Naive thymus-derived CD4-positive, alpha-beta T cell (primary cell): ENCODE measurements around the gene RSPH1. TPM values are rescaled to one million over a fixed set of nuclear protein-coding genes. Genes with fewer than 3 reads are reported as not detected.
A peak's percentile ranks its signal among the peaks of the same experiment; 100 is the strongest.

Source experiments
- ATAC-seq: fragments of 150-1000 bp; cut with Tn5 transposase; 2 replicates; pipeline ENCODE4 v1.10.0; 2021; ENCODE audit warnings: mild to moderate bottlenecking, moderate library complexity
- CTCF ChIA-PET: fragments of 350-600 bp; sonication (Branson Sonifier 250); formaldehyde crosslinking; loops from one replicate; lab custom pipeline; 2021; ENCODE audit warnings: antibody characterized with exemption; lab: Charles Lee
- POLR2A ChIA-PET: fragments of 350-600 bp; sonication (Branson Sonifier 250); formaldehyde crosslinking; loops from one replicate; lab custom pipeline; 2021; ENCODE audit warnings: antibody characterized with exemption, inconsistent platforms; lab: Charles Lee
- DNase-seq, 9 donors: peaks; one replicate each; pipeline versions ENCODE4 v3.0.0 to v3.0.0-alpha.2; 2020 to 2022; ENCODE audit warnings: mixed read lengths in 1 of 9
- H3K27ac ChIP-seq: one replicate; pipeline ENCODE4 v1.7.0; 2013; ENCODE audit warnings: mild to moderate bottlenecking, low read depth, low read length, moderate library complexity
- H3K27me3 ChIP-seq, 2 donors: one replicate each; pipeline ENCODE4 v1.7.0; 2013; ENCODE audit warnings: low read length in 2 of 2, mild to moderate bottlenecking in 2 of 2, moderate library complexity in 2 of 2; ENCODE audit not compliant: control insufficient read depth in 2 of 2, insufficient read depth in 2 of 2
- H3K36me3 ChIP-seq, 3 experiments: 1 replicate in 2 of 3; 2 replicates in 1 of 3; pipeline ENCODE4 v1.7.0; 2013; ENCODE audit warnings: low read length in 3 of 3, mild to moderate bottlenecking in 3 of 3, moderate library complexity in 1 of 3; ENCODE audit not compliant: insufficient read depth in 3 of 3, control insufficient read depth in 2 of 3
- H3K4me1 ChIP-seq, 2 donors: one replicate each; pipeline ENCODE4 v1.7.0; 2013; ENCODE audit warnings: low read length in 2 of 2, mild to moderate bottlenecking in 2 of 2, moderate library complexity in 1 of 2; ENCODE audit not compliant: control insufficient read depth in 2 of 2, insufficient read depth in 2 of 2
- H3K4me3 ChIP-seq: 2 replicates; pipeline ENCODE4 v1.7.0; 2013; ENCODE audit warnings: mild to moderate bottlenecking, low read length
- H3K9me3 ChIP-seq, 3 experiments: 1 replicate in 2 of 3; 2 replicates in 1 of 3; pipeline ENCODE4 v1.7.0; 2013; ENCODE audit warnings: low read length in 3 of 3; ENCODE audit not compliant: control insufficient read depth in 2 of 3
- H3K27ac Mint-ChIP-seq, 9 donors: one replicate each; pipeline ENCODE4 v1.8.0; 2020 to 2022; ENCODE audit warnings: mixed read lengths in 9 of 9, mild to moderate bottlenecking in 8 of 9, moderate library complexity in 5 of 9, inconsistent platforms in 2 of 9
- H3K27me3 Mint-ChIP-seq, 5 donors: one replicate each; pipeline ENCODE4 v1.8.0; 2021 to 2022; ENCODE audit warnings: mixed read lengths in 5 of 5, mild to moderate bottlenecking in 1 of 5
- H3K36me3 Mint-ChIP-seq, 5 donors: one replicate each; pipeline ENCODE4 v1.8.0; 2020 to 2022; ENCODE audit warnings: mixed read lengths in 5 of 5, mild to moderate bottlenecking in 3 of 5, inconsistent platforms in 1 of 5
- H3K4me1 Mint-ChIP-seq, 7 donors: one replicate each; pipeline ENCODE4 v1.8.0; 2020 to 2022; ENCODE audit warnings: mixed read lengths in 7 of 7, mild to moderate bottlenecking in 3 of 7, inconsistent platforms in 1 of 7
- H3K4me3 Mint-ChIP-seq, 10 donors: one replicate each; pipeline ENCODE4 v1.8.0; 2020 to 2022; ENCODE audit warnings: mild to moderate bottlenecking in 10 of 10, mixed read lengths in 10 of 10, moderate library complexity in 6 of 10, inconsistent platforms in 2 of 10
- H3K9me3 Mint-ChIP-seq, 11 donors: one replicate each; pipeline ENCODE4 v1.8.0; 2020 to 2022; ENCODE audit warnings: mixed read lengths in 11 of 11, mild to moderate bottlenecking in 4 of 11, inconsistent platforms in 1 of 11, moderate library complexity in 1 of 11
- intact Hi-C, 2 donors: fragments of 100-400 bp; cut with micrococcal nuclease; formaldehyde crosslinking; loops; one replicate each; pipeline ENCODE4 v1.15.1; 2023
- polyA plus RNA-seq, 2 donors: library from polyadenylated mRNA; unstranded; fragments of 300-500 nt; fragmentation: Illumina TruSeq; gene quantifications; one replicate each; pipeline ENCODE4 v1.2.3, GENCODE V29; 2021
- total RNA-seq, 6 experiments: library from RNA in 5 of 6; stranded (reverse) in 5 of 6; gene quantifications; 1 replicate in 5 of 6; 2 replicates in 1 of 6; pipeline ENCODE4 v1.2.3 and lab custom pipeline; 2021 to 2026

Gene RSPH1
- total and polyA plus RNA-seq, 7 experiments from 2014 or later: 0.27 to 0.40 TPM; not detected in 5

DNA sequence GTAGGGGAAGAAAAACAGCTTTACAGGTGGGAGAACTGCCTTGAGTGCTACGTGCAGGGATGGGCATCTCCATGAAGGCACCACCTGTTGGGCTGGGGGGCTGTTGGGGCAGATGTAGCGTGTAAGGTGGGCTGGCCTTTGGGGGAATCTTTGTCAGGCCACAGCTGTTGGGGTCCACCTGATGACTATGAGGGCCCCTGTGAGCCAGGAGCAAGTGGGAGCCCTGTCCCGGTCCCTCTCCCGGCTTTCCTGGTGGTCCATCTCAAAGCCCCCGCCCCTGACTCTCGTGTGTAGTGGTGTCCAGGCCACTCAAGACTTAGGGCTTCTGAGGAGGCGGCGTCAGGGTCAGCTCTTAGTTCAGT, 31.1 kb upstream of the RSPH1 start:
- peaks cover 0 to 1% (median 0%) of the 10 kb centered on the region in 11 donors for H3K9me3 Mint-ChIP-seq

DNA sequence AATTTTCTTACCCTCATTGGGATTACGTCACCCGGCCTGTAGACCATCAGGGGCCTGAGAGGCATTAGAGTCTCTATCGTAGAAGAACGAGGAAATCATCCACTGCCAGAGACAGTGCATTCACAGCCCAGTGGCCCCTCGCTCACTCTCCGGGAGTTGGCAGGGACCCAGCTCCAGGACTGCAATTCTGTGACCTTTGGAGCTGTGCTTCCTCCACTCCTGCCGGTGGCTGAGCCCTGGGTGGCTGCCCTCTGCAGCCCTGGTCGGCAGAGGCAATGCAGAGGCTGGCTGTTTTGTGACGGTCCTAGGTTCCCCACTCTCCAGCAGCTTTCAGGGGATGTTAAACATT, 30.3 kb upstream of the RSPH1 start:
- Histone ChIP-seq H3K4me1 (peaks cover 16 to 30% of the 10 kb centered on the region in 2 donors), H3K27ac (no peak overlapping the region), H3K9me3 (no peaks in the 10 kb centered on the region), H3K27me3 (no peaks in the 10 kb centered on the region), H3K4me3 (no peak overlapping the region), H3K36me3 (peaks cover 0 to 23% (median 3%) of the 10 kb centered on the region in 3 experiments)
- DNase-seq (no peak), ATAC-seq (no peak)
- ChIA-PET CTCF (no interaction called here), POLR2A (interaction anchor here (0.8 to 2.4 kb wide), 3 partner anchors 10 to 18 kb away, joined by 3 to 13 read pairs (median 4); partner anchors contain the start of gene SLC37A1)
- Mint-ChIP-seq H3K4me1 (peaks cover 37 to 65% (median 54%) of the 10 kb centered on the region in 7 donors), H3K36me3 (peaks cover 6 to 38% (median 16%) of the 10 kb centered on the region in 5 donors), H3K27me3 (no peaks in the 10 kb centered on the region), H3K4me3 (peak overlapping the region in 4 of 10 donors; percentile 10 to 37 (median 20)), H3K9me3 (peaks cover 0 to 1% (median 0%) of the 10 kb centered on the region in 11 donors), H3K27ac (peak overlapping the region in 7 of 9 donors; percentile 10 to 94 (median 56))
- intact Hi-C loops: loop anchor here (5.0 kb wide), 4 partner anchors 64 to 379 kb away; no protein-coding TSS in a partner anchor

More for the DNA sequence above, 31.1 kb upstream of the RSPH1 start:
- Histone ChIP-seq H3K27me3 (no peaks in the 10 kb centered on the region), H3K4me1 (peaks cover 16 to 30% of the 10 kb centered on the region in 2 donors), H3K36me3 (peaks cover 0 to 16% (median 3%) of the 10 kb centered on the region in 3 experiments), H3K9me3 (no peaks in the 10 kb centered on the region), H3K4me3 (peak overlapping the region; percentile 46), H3K27ac (peak overlapping the region; percentile 68)
- ChIA-PET CTCF (interaction anchor here (1.1 kb wide), 1 partner anchor 10 kb away, joined by 4 read pairs; no protein-coding TSS in a partner anchor), POLR2A (interaction anchor here (0.7 to 2.4 kb wide), 6 partner anchors 9 to 66 kb away, joined by 3 to 13 read pairs (median 4); partner anchors contain the start of gene SLC37A1)
- peaks cover 37 to 61% (median 54%) of the 10 kb centered on the region in 7 donors for H3K4me1 Mint-ChIP-seq
- ATAC-seq: no peak
- no peaks in the 10 kb centered on the region for H3K27me3 Mint-ChIP-seq
- intact Hi-C loops: loop anchor here (1.0 to 5.0 kb wide), 8 partner anchors 13 to 380 kb away; partner anchors contain the start of genes RSPH1 (in 2 of the 2) and SLC37A1 (in 1 of the 2)
- DNase-seq: no peak
- peaks cover 2 to 36% (median 13%) of the 10 kb centered on the region in 5 donors for H3K36me3 Mint-ChIP-seq
- H3K27ac Mint-ChIP-seq: peak overlapping the region; percentile 32 to 97 (median 95)
- peak overlapping the region; percentile 7 to 89 (median 70) for H3K4me3 Mint-ChIP-seq

DNA sequence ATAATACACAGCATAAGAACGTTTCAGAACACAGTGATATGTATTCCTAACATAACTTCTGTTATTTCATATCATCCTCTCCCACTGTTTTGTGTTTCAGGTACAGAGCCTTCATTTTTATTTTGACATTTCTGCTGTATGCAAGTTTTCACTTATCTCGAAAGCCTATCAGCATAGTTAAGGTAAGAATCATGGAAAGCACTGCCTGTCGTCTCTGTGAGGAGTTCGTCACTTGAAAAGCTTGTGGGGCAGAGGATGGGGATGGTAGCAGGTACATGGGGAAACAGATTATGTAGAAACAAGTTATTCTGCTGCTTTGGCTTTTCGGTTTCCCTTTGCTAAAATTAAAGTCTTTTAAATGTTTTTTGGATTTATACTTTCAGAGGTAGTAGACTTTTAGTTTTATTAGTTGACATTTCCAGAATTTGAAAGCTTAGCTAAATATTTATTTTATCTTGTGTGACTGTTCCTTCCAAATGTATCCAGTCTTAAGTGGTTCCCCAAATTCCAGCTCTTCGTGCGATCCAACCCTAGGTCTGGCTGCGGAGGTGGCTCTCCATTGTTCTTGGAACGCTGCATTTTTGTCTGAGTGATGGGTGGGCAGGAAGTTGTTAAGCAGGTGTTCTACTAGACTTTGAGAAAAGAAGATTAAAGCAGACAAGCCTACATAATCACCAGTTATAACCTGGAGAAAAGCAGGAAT, 29.8 kb upstream of the RSPH1 start:
- ChIA-PET POLR2A (interaction anchor here (1.1 kb wide), 1 partner anchor 11 kb away, joined by 4 read pairs; no protein-coding TSS in a partner anchor), CTCF (interaction anchor here (0.7 kb wide), 1 partner anchor 324 kb away, joined by 3 read pairs; no protein-coding TSS in a partner anchor)
- H3K4me1 Mint-ChIP-seq: peaks cover 37 to 65% (median 54%) of the 10 kb centered on the region in 7 donors
- no peaks in the 10 kb centered on the region for H3K9me3 ChIP-seq
- H3K27me3 Mint-ChIP-seq: no peaks in the 10 kb centered on the region
- H3K36me3 ChIP-seq: peaks cover 0 to 23% (median 3%) of the 10 kb centered on the region in 3 experiments
- ATAC-seq: no peak
- H3K4me3 ChIP-seq: no peak overlapping the region
- H3K27me3 ChIP-seq: no peaks in the 10 kb centered on the region
- peak overlapping the region in 5 of 10 donors; percentile 10 to 37 (median 19) for H3K4me3 Mint-ChIP-seq
- H3K27ac ChIP-seq: no peak overlapping the region
- peaks cover 0 to 1% (median 0%) of the 10 kb centered on the region in 11 donors for H3K9me3 Mint-ChIP-seq
- intact Hi-C loops: loop anchor here (5.0 kb wide), 4 partner anchors 64 to 379 kb away; no protein-coding TSS in a partner anchor
- H3K4me1 ChIP-seq: peaks cover 16 to 30% of the 10 kb centered on the region in 2 donors
- no peak for DNase-seq
- H3K36me3 Mint-ChIP-seq: peaks cover 6 to 36% (median 17%) of the 10 kb centered on the region in 5 donors
- H3K27ac Mint-ChIP-seq: peak overlapping the region in 8 of 9 donors; percentile 10 to 88 (median 54)

DNA sequence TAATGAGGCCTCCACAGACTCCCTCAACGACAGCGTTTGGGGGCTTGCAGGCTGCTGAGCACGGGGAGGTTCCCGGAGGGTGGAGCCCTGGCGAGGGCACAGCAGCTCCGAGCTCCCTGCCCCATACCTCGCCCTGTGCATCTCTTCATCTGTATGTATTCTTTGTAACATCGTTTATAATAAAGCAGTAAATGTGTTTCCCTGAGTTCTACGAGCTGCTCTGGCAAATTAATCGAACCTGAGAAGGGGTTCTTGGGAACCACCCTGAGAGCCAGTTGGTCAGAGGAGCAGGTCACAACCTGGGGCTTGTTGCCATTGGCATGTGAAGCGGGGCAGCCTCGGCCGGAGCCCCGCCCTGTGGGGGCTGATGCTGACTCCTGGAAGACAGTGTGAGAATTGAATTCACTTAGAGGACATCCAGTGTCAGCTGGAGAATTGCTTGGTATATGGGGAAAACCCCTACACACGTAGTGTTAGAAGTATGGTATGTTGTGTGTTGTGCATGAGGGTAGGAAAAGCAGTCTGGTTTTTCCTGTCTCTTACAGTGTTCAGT, 29.1 kb upstream of the RSPH1 start:
- H3K4me1 Mint-ChIP-seq: peaks cover 39 to 64% (median 52%) of the 10 kb centered on the region in 7 donors
- Histone ChIP-seq H3K4me3 (no peak overlapping the region), H3K27ac (no peak overlapping the region), H3K27me3 (no peaks in the 10 kb centered on the region), H3K36me3 (peaks cover 0 to 30% (median 3%) of the 10 kb centered on the region in 3 experiments), H3K9me3 (no peaks in the 10 kb centered on the region), H3K4me1 (peaks cover 16 to 30% of the 10 kb centered on the region in 2 donors)
- ATAC-seq (no peak), DNase-seq (no peak)
- H3K36me3 Mint-ChIP-seq: peaks cover 9 to 39% (median 20%) of the 10 kb centered on the region in 5 donors
- no peaks in the 10 kb centered on the region for H3K27me3 Mint-ChIP-seq
- POLR2A ChIA-PET: no interaction called here
- peak overlapping the region in 6 of 10 donors; percentile 17 to 52 (median 27) for H3K4me3 Mint-ChIP-seq
- peaks cover 0 to 1% (median 0%) of the 10 kb centered on the region in 11 donors for H3K9me3 Mint-ChIP-seq
- CTCF ChIA-PET: interaction anchor here (0.7 kb wide), 1 partner anchor 325 kb away, joined by 3 read pairs; no protein-coding TSS in a partner anchor
- peak overlapping the region in 7 of 9 donors; percentile 22 to 88 (median 68) for H3K27ac Mint-ChIP-seq
- intact Hi-C loops: loop anchor here (5.0 kb wide), 4 partner anchors 63 to 378 kb away; no protein-coding TSS in a partner anchor

DNA sequence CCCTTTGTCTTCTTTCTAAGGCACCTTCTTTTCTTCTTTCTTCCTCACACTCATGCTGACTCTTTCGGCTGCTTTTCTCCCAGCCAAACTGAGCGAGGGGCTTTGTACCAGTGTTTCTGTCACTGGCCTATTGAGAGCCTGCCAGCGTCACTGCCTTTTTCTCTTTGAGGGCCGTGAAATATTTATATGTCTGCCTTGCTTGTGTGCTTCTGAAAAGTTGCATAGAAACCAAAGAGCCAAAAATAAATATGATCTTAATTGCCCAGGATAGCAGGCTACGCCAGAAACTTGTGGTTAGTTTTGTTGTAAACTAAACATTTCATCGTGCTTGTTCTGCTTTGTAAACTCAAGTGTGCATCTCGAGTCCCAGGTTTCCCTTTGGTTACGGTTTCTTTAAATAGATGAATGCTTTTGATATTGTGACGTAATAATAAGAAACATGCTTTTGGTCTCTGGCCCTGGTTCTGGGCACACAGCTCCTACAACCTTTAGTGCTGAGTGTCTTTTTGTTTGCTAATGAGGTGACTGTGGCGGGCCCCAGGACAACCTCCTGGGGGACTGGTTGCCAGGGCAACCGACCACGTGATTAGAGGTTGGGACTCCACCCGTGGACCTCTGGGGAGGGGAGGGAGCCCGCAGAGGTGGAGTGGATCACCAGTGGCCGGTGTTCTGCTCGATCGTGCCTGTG, 28.5 kb upstream of the RSPH1 start:
- DNase-seq: peak in 3 of 9 donors; percentile 10 to 25 (median 20)
- peaks cover 16 to 30% of the 10 kb centered on the region in 2 donors for H3K4me1 ChIP-seq
- no peaks in the 10 kb centered on the region for H3K27me3 ChIP-seq
- no peak overlapping the region for H3K27ac ChIP-seq
- ATAC-seq: peak; percentile 60
- Mint-ChIP-seq H3K4me3 (peak overlapping the region in 7 of 10 donors; percentile 20 to 52 (median 43)), H3K27ac (peak overlapping the region in 8 of 9 donors; percentile 6 to 88 (median 56)), H3K4me1 (peaks cover 39 to 64% (median 53%) of the 10 kb centered on the region in 7 donors), H3K9me3 (peaks cover 0 to 1% (median 0%) of the 10 kb centered on the region in 11 donors), H3K27me3 (no peaks in the 10 kb centered on the region), H3K36me3 (peaks cover 15 to 45% (median 24%) of the 10 kb centered on the region in 5 donors)
- intact Hi-C loops: loop anchor here (5.0 kb wide), 4 partner anchors 62 to 377 kb away; no protein-coding TSS in a partner anchor
- ChIA-PET CTCF (interaction anchor here (0.7 kb wide), 1 partner anchor 325 kb away, joined by 3 read pairs; no protein-coding TSS in a partner anchor), POLR2A (interaction anchor here (0.6 kb wide), 1 partner anchor 12 kb away, joined by 3 read pairs; no protein-coding TSS in a partner anchor)
- H3K4me3 ChIP-seq: no peak overlapping the region
- no peaks in the 10 kb centered on the region for H3K9me3 ChIP-seq
- peaks cover 0 to 36% (median 3%) of the 10 kb centered on the region in 3 experiments for H3K36me3 ChIP-seq
